Stomach (tissue), 4 donors: ENCODE data around the gene CRKL.

Experiments used
- EP300 ChIP-seq: sonication (generic); formaldehyde crosslinking; IDR thresholded peaks from one replicate; pipeline ENCODE4 v1.6.1; 2017; ENCODE audit warnings: antibody characterized with exemption
- POLR2A ChIP-seq, 4 donors: fragments of 450-650 bp; IDR thresholded peaks; one replicate each; pipeline ENCODE4 v1.6.1; 2016; ENCODE audit warnings: antibody characterized with exemption in 4 of 4, control low read depth in 2 of 4, mild to moderate bottlenecking in 1 of 4, moderate library complexity in 1 of 4
- TF ChIP-seq, protein P1 (sequence below), 7 experiments: fragments of 450-650 bp in 4 of 7; fragments of 200-600 bp in 3 of 7; sonication (generic) in 3 of 7; IDR thresholded peaks; one replicate each; pipeline ENCODE4 v1.5.1; 2016 to 2019; ENCODE audit warnings: antibody characterized with exemption in 7 of 7, control low read depth in 2 of 7, mild to moderate bottlenecking in 1 of 7

DNA sequence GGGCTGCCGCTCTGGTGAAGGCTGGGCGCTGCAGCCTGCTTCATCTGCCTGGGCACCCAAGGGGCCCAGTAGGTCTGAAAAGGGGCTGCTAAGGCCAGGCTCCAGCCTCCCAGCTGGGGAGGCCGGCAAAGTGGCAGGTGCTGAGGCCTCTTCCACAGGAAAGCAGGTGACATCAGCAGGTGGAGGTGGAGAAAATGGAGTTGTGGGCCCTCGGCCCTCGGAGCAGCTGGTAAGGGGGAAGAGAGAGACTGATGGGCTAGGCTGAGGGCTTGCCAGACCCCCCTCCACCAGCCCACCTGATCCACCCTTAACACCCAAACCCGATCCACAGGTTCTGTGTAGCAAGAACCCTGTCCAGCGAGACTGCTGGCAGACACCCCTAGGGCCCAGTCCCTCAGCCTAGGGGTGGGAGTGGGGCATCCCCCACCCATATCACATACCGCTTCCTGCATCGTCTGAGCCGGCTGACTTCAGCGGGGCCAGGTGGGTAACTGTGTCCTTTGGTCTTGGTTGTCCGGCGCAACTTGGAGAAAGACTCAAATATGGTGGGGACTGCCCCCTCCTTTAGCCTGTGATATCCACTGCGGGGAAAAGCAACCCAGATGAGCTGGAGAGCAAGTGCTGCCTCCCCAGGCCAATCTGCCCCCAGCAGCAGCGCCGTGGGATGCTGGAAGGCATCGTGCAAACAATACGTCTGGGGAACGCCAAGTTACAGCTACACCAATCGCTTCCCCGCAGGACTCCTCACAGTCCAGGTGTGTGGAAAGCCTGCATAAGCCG lies 83.2 kb downstream of the CRKL start:
- TF ChIP-seq POLR2A (IDR thresholded peaks at IDR 0.05) (peak in 1 of 4 donors; percentile 7), EP300 (no peak)
- TF ChIP-seq, protein P1, sequence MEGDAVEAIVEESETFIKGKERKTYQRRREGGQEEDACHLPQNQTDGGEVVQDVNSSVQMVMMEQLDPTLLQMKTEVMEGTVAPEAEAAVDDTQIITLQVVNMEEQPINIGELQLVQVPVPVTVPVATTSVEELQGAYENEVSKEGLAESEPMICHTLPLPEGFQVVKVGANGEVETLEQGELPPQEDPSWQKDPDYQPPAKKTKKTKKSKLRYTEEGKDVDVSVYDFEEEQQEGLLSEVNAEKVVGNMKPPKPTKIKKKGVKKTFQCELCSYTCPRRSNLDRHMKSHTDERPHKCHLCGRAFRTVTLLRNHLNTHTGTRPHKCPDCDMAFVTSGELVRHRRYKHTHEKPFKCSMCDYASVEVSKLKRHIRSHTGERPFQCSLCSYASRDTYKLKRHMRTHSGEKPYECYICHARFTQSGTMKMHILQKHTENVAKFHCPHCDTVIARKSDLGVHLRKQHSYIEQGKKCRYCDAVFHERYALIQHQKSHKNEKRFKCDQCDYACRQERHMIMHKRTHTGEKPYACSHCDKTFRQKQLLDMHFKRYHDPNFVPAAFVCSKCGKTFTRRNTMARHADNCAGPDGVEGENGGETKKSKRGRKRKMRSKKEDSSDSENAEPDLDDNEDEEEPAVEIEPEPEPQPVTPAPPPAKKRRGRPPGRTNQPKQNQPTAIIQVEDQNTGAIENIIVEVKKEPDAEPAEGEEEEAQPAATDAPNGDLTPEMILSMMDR (IDR thresholded peaks at IDR 0.05) = no peak
